K562 (cell line): ENCODE measurements around the gene ITK. TPM values are rescaled to one million over a fixed set of nuclear protein-coding genes. Genes with fewer than 3 reads are reported as not detected.

Source experiments
- ATAC-seq: fragments of 200-7000 bp; cut with Tn5 transposase; 3 replicates; pipeline ENCODE4 v1.9.1; 2020; ENCODE audit warnings: moderate library complexity
- BruUV-seq: library from RNA; stranded (reverse); fragments of 400-500 nt; replicated peaks from 2 replicates; lab custom pipeline; 2021; lab: Mats Ljungman, UMichigan
- CTCF ChIA-PET: fragments of 300-600 bp; formaldehyde crosslinking; extraction: SDS; loops from one replicate; lab custom pipeline; 2021; ENCODE audit warnings: low intra/inter-chr PET ratio; lab: Yijun Ruan, JAX
- POLR2A ChIA-PET: fragments of 300-600, 350-650 bp; sonication (Branson Sonifier 250); formaldehyde crosslinking; extraction: SDS; loops from one replicate; lab custom pipeline; 2021; ENCODE audit warnings: antibody characterized with exemption, inconsistent platforms; lab: Yijun Ruan, JAX
- DNase-seq, 4 experiments: peaks; one replicate each; pipeline versions ENCODE4 v3.0.0 to v3.0.0-alpha.2; 2011 to 2018; ENCODE audit warnings: low spot score in 3 of 4, mixed read lengths in 3 of 4; ENCODE audit errors: extremely low read depth in 1 of 4
- FAIRE-seq: peaks from 2 replicates; lab custom pipeline; 2011; peaks lifted over from hg19 to GRCh38; lab: Jason Lieb, UNC
- H2AFZ ChIP-seq: 2 replicates; pipeline ENCODE4 v1.6.0; 2011; ENCODE audit warnings: low read depth, low read length, control low read depth, inconsistent platforms
- H3K27ac ChIP-seq: fragments of 200-600 bp; 3 replicates; pipeline ENCODE4 v1.8.0; 2011; ENCODE audit warnings: low read depth, mild to moderate bottlenecking, control low read depth, inconsistent platforms, low read length, moderate library complexity, mixed read lengths; ENCODE audit errors: extremely low read depth
- H3K27me3 ChIP-seq, 2 experiments: fragments of 300-600 bp in 1 of 2; 2 replicates in 1 of 2; 3 replicates in 1 of 2; pipeline versions ENCODE4 v1.6.0 to v1.8.0; 2011; ENCODE audit warnings: inconsistent platforms in 2 of 2, low read length in 2 of 2, mild to moderate bottlenecking in 1 of 2, mixed read lengths in 1 of 2, moderate library complexity in 1 of 2; ENCODE audit not compliant: control insufficient read depth in 2 of 2, insufficient read depth in 2 of 2
- H3K36me3 ChIP-seq: fragments of 300-600 bp; 3 replicates; pipeline ENCODE4 v1.8.0; 2011; ENCODE audit warnings: mild to moderate bottlenecking, low read length, inconsistent platforms; ENCODE audit not compliant: control insufficient read depth, insufficient read depth
- H3K4me1 ChIP-seq, 2 experiments: fragments of 200-600 bp in 1 of 2; replicated peaks in 1 of 2; 2 replicates in 1 of 2; 3 replicates in 1 of 2; pipeline versions ENCODE4 v1.5.1 to v1.8.0; 2011; ENCODE audit warnings: inconsistent platforms in 2 of 2, low read length in 2 of 2, mild to moderate bottlenecking in 1 of 2, mixed read lengths in 1 of 2, moderate library complexity in 1 of 2; ENCODE audit not compliant: control insufficient read depth in 2 of 2, insufficient read depth in 2 of 2
- H3K4me2 ChIP-seq: 2 replicates; pipeline ENCODE4 v1.6.1; 2011; ENCODE audit warnings: low read length, control low read depth, inconsistent platforms, mixed read lengths; ENCODE audit not compliant: insufficient read depth
- H3K4me3 ChIP-seq: fragments of 200-600 bp; sonication (generic), shearing (Covaris generic); 2 replicates; pipeline ENCODE4 v1.5.1; 2016; ENCODE audit warnings: control low read depth, inconsistent platforms
- H3K79me2 ChIP-seq: fragments of 200-600 bp; 3 replicates; pipeline ENCODE4 v1.8.0; 2011; ENCODE audit warnings: low read length, inconsistent platforms; ENCODE audit not compliant: control insufficient read depth, insufficient read depth
- H3K9ac ChIP-seq, 2 experiments: 2 replicates each; pipeline versions ENCODE4 v1.6.0 to v1.6.1; 2011; ENCODE audit warnings: low read depth in 2 of 2, low read length in 2 of 2, control low read depth in 1 of 2, inconsistent platforms in 1 of 2, mild to moderate bottlenecking in 1 of 2, mixed read lengths in 1 of 2; ENCODE audit not compliant: insufficient read depth in 1 of 2
- H3K9me1 ChIP-seq: one replicate; pipeline ENCODE4 v1.6.0; 2011; ENCODE audit warnings: inconsistent platforms, mild to moderate bottlenecking, low read length, moderate library complexity; ENCODE audit not compliant: control insufficient read depth, insufficient read depth
- H3K9me3 ChIP-seq: replicated peaks from 2 replicates; pipeline ENCODE4 v1.5.1; 2011; ENCODE audit warnings: low read depth, low read length, inconsistent platforms; ENCODE audit not compliant: control insufficient read depth, insufficient read depth
- H4K20me1 ChIP-seq: replicated peaks from 2 replicates; pipeline ENCODE4 v1.6.1; 2011; ENCODE audit warnings: low read length, inconsistent platforms, mixed read lengths; ENCODE audit not compliant: control insufficient read depth, insufficient read depth
- CCAR2 ChIP-seq: fragments of 200-400 bp; formaldehyde crosslinking; IDR thresholded peaks from 2 replicates; pipeline ENCODE4 v1.6.1; 2017; ENCODE audit warnings: mild to moderate bottlenecking, low read depth, low read length
- IFI16 ChIP-seq: fragments of 250-450 bp; sonication (Bioruptor Pico); IDR thresholded peaks from 2 replicates; pipeline ENCODE4 v2.1.2; 2022; ENCODE audit warnings: mild to moderate bottlenecking, inconsistent platforms
- NFE2L1 ChIP-seq: fragments of 450-650 bp; IDR thresholded peaks from 2 replicates; pipeline ENCODE4 v1.6.1; 2016; ENCODE audit warnings: missing genetic modification characterization, low read depth, mild to moderate bottlenecking, missing compliant biosample characterization, moderate library complexity, borderline replicate concordance
- PHF21A ChIP-seq: fragments of 450-650 bp; IDR thresholded peaks from 2 replicates; pipeline ENCODE4 v1.6.1; 2017; ENCODE audit warnings: low read depth, borderline replicate concordance
- RAD51 ChIP-seq: fragments of 450-650 bp; IDR thresholded peaks from 2 replicates; pipeline ENCODE4 v1.7.1; 2016; ENCODE audit warnings: low read depth, mild to moderate bottlenecking, borderline replicate concordance
- ZNF507 ChIP-seq: conservative IDR thresholded peaks from 2 replicates; pipeline ENCODE4 v1.6.1; 2017; ENCODE audit warnings: missing genetic modification characterization, missing compliant biosample characterization
- whole genome bisulfite sequencing: fragments of 100-300 bp; shearing (Covaris generic); methylation state at CpG from one replicate; pipeline ENCODE4 v1.1.6; 2016; ENCODE audit warnings: low coverage, mixed read lengths; ENCODE audit not compliant: insufficient coverage; ENCODE audit errors: missing lambda C conversion rate; 5-methylcytosine and 5-hydroxymethylcytosine counted together
- in situ Hi-C: fragments of 300-500 bp; cut with MboI; formaldehyde crosslinking; loops from 4 replicates; pipeline ENCODE4 v1.15.0; 2018; ENCODE audit warnings: inconsistent platforms, mixed read lengths
- intact Hi-C: fragments of 100-400 bp; cut with micrococcal nuclease; formaldehyde crosslinking; loops from 2 replicates; pipeline ENCODE4 v1.14.2; 2022
- polyA plus RNA-seq, 8 experiments: library from polyadenylated mRNA; depleted of rRNA in 4 of 8; stranded (reverse) in 5 of 8; unstranded in 3 of 8; fragments of >200 nt; fragmentation: Nextera tagmentation in 2 of 8; fragmentation: Illumina TruSeq in 1 of 8; extraction: Ambion mirVana in 2 of 8; extraction: Trizol in 1 of 8; gene quantifications; 2 replicates each; pipeline versions ENCODE4 v1.2.1 to v1.2.3, GENCODE V29; 2011 to 2014; ENCODE audit warnings: inconsistent platforms in 1 of 8, missing spikeins in 1 of 8
- total RNA-seq, 7 experiments: library from RNA; depleted of rRNA in 6 of 7; stranded (reverse); fragments of >200 nt in 6 of 7; fragmentation: Illumina TruSeq in 2 of 7; extraction: Trizol in 2 of 7; gene quantifications; 2 replicates each; pipeline versions ENCODE4 v1.2.1 to v1.2.3, GENCODE V29; 2011 to 2021; ENCODE audit warnings: low replicate concordance in 1 of 7
- TF ChIP-seq, protein P1 (sequence below): IDR thresholded peaks from 2 replicates; pipeline ENCODE4 v1.6.1; 2016; ENCODE audit warnings: missing genetic modification characterization, missing compliant biosample characterization
- TF ChIP-seq, protein P2 (sequence below): fragments of 200-400 bp; formaldehyde crosslinking; IDR thresholded peaks from 2 replicates; pipeline ENCODE4 v1.6.1; 2017; ENCODE audit warnings: mild to moderate bottlenecking, low read depth, low read length, moderate library complexity

ITK gene
- total and polyA plus RNA-seq, 9 of the 15 experiments (the other 6 are each of a cell fraction or from before 2014, with no cell fraction given), result 0.04 to 0.75 TPM; not detected in 7

DNA sequence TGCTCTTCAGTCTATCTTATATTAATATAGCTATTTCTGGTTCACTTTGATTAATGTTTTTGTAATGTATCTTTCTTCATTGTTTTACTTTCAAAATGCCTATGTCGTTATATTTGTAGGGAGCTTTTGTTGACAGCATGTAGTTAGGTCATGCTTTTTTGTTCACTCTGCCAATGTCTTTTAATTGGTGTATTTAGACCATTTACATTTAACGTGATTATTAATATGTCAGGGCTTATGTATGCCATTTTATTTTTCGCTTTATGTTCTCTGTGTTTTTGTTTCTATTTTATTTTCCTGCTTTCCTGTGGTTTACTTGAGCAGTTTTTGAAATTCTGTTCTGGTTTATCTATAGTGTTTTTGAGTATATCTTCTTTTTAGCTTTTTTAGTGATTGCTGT lies 25.3 kb upstream of the ITK start:
- in situ Hi-C loops, result no loop called here
- intact Hi-C loops, result no loop called here
- no peaks in the 10 kb centered on the region for H3K4me1 ChIP-seq
- no peaks in the 10 kb centered on the region for H3K79me2 ChIP-seq
- no peak overlapping the region for H2AFZ ChIP-seq
- ChIA-PET CTCF (no interaction called here), POLR2A (no interaction called here)
- no peak for FAIRE-seq
- no peaks in the 10 kb centered on the region for H3K9me3 ChIP-seq
- no peaks in the 10 kb centered on the region for H3K36me3 ChIP-seq
- no peaks in the 10 kb centered on the region for H4K20me1 ChIP-seq
- no peak overlapping the region for H3K4me3 ChIP-seq
- H3K27me3 ChIP-seq, result peaks cover 0 to 2% of the 10 kb centered on the region in 2 experiments; a peak in 2 of 5 replicates
- no peak overlapping the region for H3K9ac ChIP-seq
- ATAC-seq, result no peak
- H3K27ac ChIP-seq, result no peak overlapping the region
- TF ChIP-seq NFE2L1, result no peak
- peak; percentile 91 for TF ChIP-seq ZNF507 (tag)
- DNase-seq, result no peak
- H3K9me1 ChIP-seq, result no peaks in the 10 kb centered on the region
- BruUV-seq, result no TSS peak
- H3K4me2 ChIP-seq, result no peak overlapping the region
- WGBS, result 3% methylated on average over 3 of the region's 3 CpGs

DNA sequence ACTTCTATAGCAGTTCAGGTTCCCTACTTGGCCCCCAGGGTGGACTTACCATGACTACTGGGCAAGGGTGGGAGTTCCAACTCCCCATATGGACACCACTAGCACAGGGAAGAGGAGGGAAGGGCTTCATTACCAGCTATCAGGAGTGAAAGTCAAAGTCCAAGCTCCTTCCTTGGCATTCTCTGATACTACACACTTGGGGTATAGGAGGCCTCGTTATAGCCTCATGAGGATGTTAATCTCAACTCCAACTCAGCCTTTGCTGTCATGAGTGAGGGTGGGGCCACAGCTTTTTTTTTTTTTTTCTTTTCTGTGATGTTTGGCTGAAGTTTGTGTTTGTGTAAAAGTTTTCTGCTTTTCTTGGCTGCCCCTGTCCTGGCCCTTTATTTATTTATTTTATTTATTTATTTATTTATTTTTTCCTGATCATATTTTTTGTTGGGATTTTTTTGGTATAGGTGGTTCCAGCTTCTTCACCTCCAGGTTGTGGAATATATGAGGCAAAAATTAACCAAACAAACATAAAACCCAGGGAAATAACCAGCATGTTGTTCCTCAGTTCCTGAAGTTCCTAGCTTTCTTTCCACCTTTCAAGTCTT lies 23.2 kb upstream of the ITK start:
- ChIA-PET POLR2A (interaction anchor here (0.6 to 0.7 kb wide), 2 partner anchors 12 to 25 kb away, joined by 3 to 4 read pairs; no protein-coding TSS in a partner anchor), CTCF (interaction anchor here (0.6 to 0.7 kb wide), 2 partner anchors 698 to 1369 kb away, joined by 3 to 4 read pairs; no protein-coding TSS in a partner anchor)
- TF ChIP-seq, protein P1, sequence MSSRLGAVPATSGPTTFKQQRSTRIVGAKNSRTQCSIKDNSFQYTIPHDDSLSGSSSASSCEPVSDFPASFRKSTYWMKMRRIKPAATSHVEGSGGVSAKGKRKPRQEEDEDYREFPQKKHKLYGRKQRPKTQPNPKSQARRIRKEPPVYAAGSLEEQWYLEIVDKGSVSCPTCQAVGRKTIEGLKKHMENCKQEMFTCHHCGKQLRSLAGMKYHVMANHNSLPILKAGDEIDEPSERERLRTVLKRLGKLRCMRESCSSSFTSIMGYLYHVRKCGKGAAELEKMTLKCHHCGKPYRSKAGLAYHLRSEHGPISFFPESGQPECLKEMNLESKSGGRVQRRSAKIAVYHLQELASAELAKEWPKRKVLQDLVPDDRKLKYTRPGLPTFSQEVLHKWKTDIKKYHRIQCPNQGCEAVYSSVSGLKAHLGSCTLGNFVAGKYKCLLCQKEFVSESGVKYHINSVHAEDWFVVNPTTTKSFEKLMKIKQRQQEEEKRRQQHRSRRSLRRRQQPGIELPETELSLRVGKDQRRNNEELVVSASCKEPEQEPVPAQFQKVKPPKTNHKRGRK (tag), result no peak
- TF ChIP-seq RAD51 (no peak), IFI16 (no peak), CCAR2 (no peak), PHF21A (no peak)
- TF ChIP-seq, protein P2, sequence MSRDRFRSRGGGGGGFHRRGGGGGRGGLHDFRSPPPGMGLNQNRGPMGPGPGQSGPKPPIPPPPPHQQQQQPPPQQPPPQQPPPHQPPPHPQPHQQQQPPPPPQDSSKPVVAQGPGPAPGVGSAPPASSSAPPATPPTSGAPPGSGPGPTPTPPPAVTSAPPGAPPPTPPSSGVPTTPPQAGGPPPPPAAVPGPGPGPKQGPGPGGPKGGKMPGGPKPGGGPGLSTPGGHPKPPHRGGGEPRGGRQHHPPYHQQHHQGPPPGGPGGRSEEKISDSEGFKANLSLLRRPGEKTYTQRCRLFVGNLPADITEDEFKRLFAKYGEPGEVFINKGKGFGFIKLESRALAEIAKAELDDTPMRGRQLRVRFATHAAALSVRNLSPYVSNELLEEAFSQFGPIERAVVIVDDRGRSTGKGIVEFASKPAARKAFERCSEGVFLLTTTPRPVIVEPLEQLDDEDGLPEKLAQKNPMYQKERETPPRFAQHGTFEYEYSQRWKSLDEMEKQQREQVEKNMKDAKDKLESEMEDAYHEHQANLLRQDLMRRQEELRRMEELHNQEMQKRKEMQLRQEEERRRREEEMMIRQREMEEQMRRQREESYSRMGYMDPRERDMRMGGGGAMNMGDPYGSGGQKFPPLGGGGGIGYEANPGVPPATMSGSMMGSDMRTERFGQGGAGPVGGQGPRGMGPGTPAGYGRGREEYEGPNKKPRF, result no peak
- Histone ChIP-seq H4K20me1 (no peaks in the 10 kb centered on the region), H3K9me1 (no peaks in the 10 kb centered on the region), H3K4me2 (no peak overlapping the region), H3K27me3 (peaks cover 5 to 7% of the 10 kb centered on the region in 2 experiments; a peak in 4 of 5 replicates), H3K36me3 (no peaks in the 10 kb centered on the region), H3K4me3 (no peak overlapping the region), H2AFZ (no peak overlapping the region), H3K9me3 (no peaks in the 10 kb centered on the region), H3K9ac (no peak overlapping the region), H3K4me1 (no peaks in the 10 kb centered on the region), H3K27ac (no peak overlapping the region), H3K79me2 (no peaks in the 10 kb centered on the region)
- no peak for FAIRE-seq
- 8% methylated on average over 1 of the region's 1 CpG for WGBS
- intact Hi-C loops, result no loop called here
- no TSS peak for BruUV-seq
- in situ Hi-C loops, result no loop called here
- ATAC-seq, result no peak
- no peak for DNase-seq
